ENCODE results near the gene VSTM5.

- TF ChIP-seq CTCF (conservative IDR thresholded peaks at IDR 0.05; ENCODE audit: low read length): no peak
- no peak for TF ChIP-seq EZH2phosphoT487 (IDR thresholded peaks at IDR 0.05; ENCODE audit: borderline replicate concordance, low read depth, low read length)
Observed at GRCh38 chr11:93871526-93871925, 21.1 kb upstream of the VSTM5 start.
